ENCODE measurements around the gene STK39.

Gene STK39

DNA sequence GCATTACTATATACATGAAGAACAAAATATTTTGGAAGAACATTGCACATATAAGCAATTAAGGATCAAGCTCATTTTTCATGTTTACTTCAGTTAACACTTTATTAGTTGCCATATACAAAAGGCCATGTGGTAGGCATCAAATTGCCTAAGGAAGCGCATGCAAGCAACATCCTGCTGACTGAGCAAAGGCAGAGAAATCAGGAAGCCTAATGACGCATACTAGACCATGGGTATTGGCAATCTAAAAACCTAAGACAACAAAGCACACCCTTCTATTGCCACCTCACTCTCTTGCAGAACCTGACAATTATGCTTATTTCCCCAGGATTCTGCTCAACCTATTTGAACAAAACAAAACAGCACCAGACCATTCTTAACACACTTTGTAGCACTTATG lies 171.9 kb downstream of the STK39 start:
- H3K4me2 ChIP-seq (ENCODE audit: low read length) = no peak overlapping the region
- H2BK5ac ChIP-seq (ENCODE audit: low read length) = no peak overlapping the region
- H3K36me3 ChIP-seq (ENCODE audit: control insufficient read depth, insufficient read depth, low read length) = no peaks in the 10 kb centered on the region
- H3K27ac ChIP-seq (ENCODE audit: low read depth, low read length) = no peak overlapping the region
- DNase-seq = no peak
- no peaks in the 10 kb centered on the region for H3K4me1 ChIP-seq (ENCODE audit: control insufficient read depth, low read depth, low read length)
- H3K18ac ChIP-seq (ENCODE audit: low read length) = no peak overlapping the region
- no peak overlapping the region for H2BK120ac ChIP-seq (ENCODE audit: low read depth, low read length)
- no peak overlapping the region for H4K5ac ChIP-seq (ENCODE audit: low read length)
- no peak overlapping the region for H3K23ac ChIP-seq (ENCODE audit: low read length)
- H3K4me3 ChIP-seq (ENCODE audit: low read length) = no peak overlapping the region
- H3K56ac ChIP-seq (ENCODE audit: low read length) = no peak overlapping the region
- no peaks in the 10 kb centered on the region for H3K79me2 ChIP-seq (ENCODE audit: control insufficient read depth, insufficient read depth, low read length)
- H4K8ac ChIP-seq (ENCODE audit: low read depth, low read length) = no peak overlapping the region
- H3K27me3 ChIP-seq (ENCODE audit: insufficient read depth, low read length, poor library complexity) = no peaks in the 10 kb centered on the region
- H2BK15ac ChIP-seq (replicated peaks; ENCODE audit: low read depth) = no peak overlapping the region
- no peak overlapping the region for H3K4ac ChIP-seq (ENCODE audit: low read depth, low read length)
- no peak overlapping the region for H3K9ac ChIP-seq (ENCODE audit: low read length)
- H3K79me1 ChIP-seq (ENCODE audit: low read length) = no peaks in the 10 kb centered on the region
- no peak overlapping the region for H2AK5ac ChIP-seq (ENCODE audit: low read length)
- no CpG with 5 or more reads among the region's 2 CpGs for WGBS (ENCODE audit: extremely low coverage, insufficient coverage, low lambda C conversion rate)

DNA sequence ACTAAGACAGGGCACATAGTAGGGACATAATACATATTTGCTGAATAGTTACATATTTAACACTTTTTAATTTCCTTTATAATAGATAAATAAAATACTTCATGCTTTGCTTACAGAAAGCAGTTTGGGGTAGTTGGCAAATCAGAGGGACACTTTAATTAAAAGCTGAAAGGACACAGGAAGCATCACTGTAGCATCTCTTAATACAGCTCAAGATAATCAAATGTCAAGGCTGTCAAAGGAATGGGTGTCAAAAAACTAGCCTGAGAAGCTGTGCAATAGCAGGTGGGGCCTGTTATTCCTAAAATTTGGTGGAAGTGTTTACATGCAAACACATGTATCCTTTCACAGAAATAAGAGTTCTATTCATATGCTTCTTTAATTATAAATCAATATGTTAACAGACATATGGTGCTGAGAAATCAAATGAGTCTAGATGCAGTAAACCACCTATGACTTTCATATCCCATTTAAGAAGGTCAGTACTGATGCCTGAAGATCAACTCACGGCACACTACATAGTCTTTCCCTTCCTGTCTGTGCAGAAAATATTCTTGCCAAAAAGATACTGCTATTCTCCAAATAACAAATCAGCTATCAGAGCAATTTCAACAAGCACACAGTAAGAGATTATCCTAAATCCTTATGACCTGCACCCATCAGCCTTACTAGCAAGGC lies 174.6 kb downstream of the STK39 start:
- Histone ChIP-seq H3K79me2 (ENCODE audit: control insufficient read depth, insufficient read depth, low read length) (no peaks in the 10 kb centered on the region), H4K8ac (ENCODE audit: low read depth, low read length) (no peak overlapping the region), H3K4ac (ENCODE audit: low read depth, low read length) (no peak overlapping the region), H3K36me3 (ENCODE audit: control insufficient read depth, insufficient read depth, low read length) (no peaks in the 10 kb centered on the region), H4K5ac (ENCODE audit: low read length) (no peak overlapping the region), H3K4me3 (ENCODE audit: low read length) (no peak overlapping the region), H2BK5ac (ENCODE audit: low read length) (no peak overlapping the region), H3K27me3 (ENCODE audit: insufficient read depth, low read length, poor library complexity) (no peaks in the 10 kb centered on the region), H3K79me1 (ENCODE audit: low read length) (no peaks in the 10 kb centered on the region), H3K18ac (ENCODE audit: low read length) (no peak overlapping the region), H3K56ac (ENCODE audit: low read length) (no peak overlapping the region), H3K9ac (ENCODE audit: low read length) (no peak overlapping the region), H3K27ac (ENCODE audit: low read depth, low read length) (no peak overlapping the region), H3K4me2 (ENCODE audit: low read length) (no peak overlapping the region), H3K4me1 (ENCODE audit: control insufficient read depth, low read depth, low read length) (no peaks in the 10 kb centered on the region), H2BK120ac (ENCODE audit: low read depth, low read length) (no peak overlapping the region), H2BK15ac (replicated peaks; ENCODE audit: low read depth) (no peak overlapping the region), H3K23ac (ENCODE audit: low read length) (no peak overlapping the region), H2AK5ac (ENCODE audit: low read length) (no peak overlapping the region)
- no peak for DNase-seq
- no CpG with 5 or more reads among the region's 1 CpG for WGBS (ENCODE audit: extremely low coverage, insufficient coverage, low lambda C conversion rate)

DNA sequence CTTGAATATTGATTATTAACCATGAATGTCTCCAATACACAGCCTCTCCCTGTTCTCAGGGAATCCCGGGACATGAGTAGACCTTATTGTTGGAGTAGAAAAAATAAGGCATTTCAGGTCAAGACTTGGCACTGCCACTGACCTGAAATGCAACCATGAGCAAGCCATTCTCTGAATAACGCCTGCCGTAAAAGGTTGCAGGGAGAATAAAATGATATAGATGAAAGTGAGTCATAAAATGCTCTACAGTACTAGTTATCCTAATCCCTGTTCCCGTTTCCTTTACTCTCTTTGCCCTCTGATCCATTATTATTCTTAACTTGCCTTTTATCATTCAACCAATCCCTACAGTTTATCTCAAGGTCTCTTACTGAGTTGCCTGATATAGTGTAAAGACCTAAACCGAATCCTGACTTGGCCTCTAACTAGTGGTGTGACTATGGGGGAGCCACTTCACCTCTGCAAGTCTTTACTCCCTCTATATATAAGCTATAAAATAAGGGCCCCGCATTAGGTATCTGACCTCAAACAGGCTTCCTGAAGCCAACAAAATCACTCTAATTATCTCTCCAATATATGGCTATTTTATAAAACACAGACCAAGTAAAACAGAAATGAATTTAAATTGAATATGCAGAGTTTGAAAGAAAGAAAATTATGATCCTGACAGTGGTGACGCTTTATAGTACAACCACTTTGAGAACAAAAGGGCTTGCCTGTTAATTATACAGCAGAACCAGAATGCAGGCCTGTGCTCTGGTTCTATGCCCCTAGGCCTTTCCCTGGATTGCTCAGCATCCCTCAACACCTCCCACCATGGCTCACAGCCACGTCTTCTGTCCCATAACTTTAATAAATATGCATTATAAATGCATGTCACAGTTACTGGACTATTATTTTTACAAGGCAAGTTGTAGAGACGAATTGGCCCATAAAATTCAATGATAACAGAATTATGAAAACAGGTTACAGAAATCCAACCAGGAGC lies 183.1 kb downstream of the STK39 start:
- no peak for DNase-seq
- H3K79me1 ChIP-seq (ENCODE audit: low read length) = no peaks in the 10 kb centered on the region
- no peak overlapping the region for H3K23ac ChIP-seq (ENCODE audit: low read length)
- no peak overlapping the region for H3K4me2 ChIP-seq (ENCODE audit: low read length)
- peaks cover 1% of the 10 kb centered on the region for H3K4me1 ChIP-seq (ENCODE audit: control insufficient read depth, low read depth, low read length)
- no CpG with 5 or more reads among the region's 9 CpGs for WGBS (ENCODE audit: extremely low coverage, insufficient coverage, low lambda C conversion rate)
- H4K5ac ChIP-seq (ENCODE audit: low read length) = no peak overlapping the region
- H3K9ac ChIP-seq (ENCODE audit: low read length) = no peak overlapping the region
- H2BK120ac ChIP-seq (ENCODE audit: low read depth, low read length) = no peak overlapping the region
- no peak overlapping the region for H3K18ac ChIP-seq (ENCODE audit: low read length)
- no peaks in the 10 kb centered on the region for H3K36me3 ChIP-seq (ENCODE audit: control insufficient read depth, insufficient read depth, low read length)
- no peak overlapping the region for H2BK15ac ChIP-seq (replicated peaks; ENCODE audit: low read depth)
- H3K4ac ChIP-seq (ENCODE audit: low read depth, low read length) = no peak overlapping the region
- H2BK5ac ChIP-seq (ENCODE audit: low read length) = no peak overlapping the region
- H3K27ac ChIP-seq (ENCODE audit: low read depth, low read length) = no peak overlapping the region
- no peak overlapping the region for H3K4me3 ChIP-seq (ENCODE audit: low read length)
- no peaks in the 10 kb centered on the region for H3K79me2 ChIP-seq (ENCODE audit: control insufficient read depth, insufficient read depth, low read length)
- H4K8ac ChIP-seq (ENCODE audit: low read depth, low read length) = no peak overlapping the region
- no peak overlapping the region for H2AK5ac ChIP-seq (ENCODE audit: low read length)
- no peak overlapping the region for H3K56ac ChIP-seq (ENCODE audit: low read length)
- no peaks in the 10 kb centered on the region for H3K27me3 ChIP-seq (ENCODE audit: insufficient read depth, low read length, poor library complexity)

DNA sequence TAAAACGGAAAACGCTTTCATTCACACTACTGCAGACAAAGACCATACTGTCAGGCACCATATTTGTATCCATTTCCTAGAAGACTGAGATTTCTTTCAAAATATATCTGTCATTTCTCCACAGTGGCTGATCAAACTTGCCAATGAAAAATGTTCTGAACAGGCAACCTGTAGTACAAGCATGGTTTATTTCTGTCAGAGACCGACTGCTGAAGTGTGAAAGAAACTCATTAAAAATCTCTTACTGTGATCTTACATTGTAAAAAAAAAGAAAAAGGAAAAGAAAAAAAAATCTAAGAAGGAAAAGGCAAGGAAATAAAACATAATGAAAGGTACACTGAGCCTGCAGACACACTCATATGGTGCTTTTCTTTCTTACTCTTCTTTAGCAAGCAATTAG lies 184.5 kb downstream of the STK39 start:
- no peaks in the 10 kb centered on the region for H3K79me1 ChIP-seq (ENCODE audit: low read length)
- H3K4me3 ChIP-seq (ENCODE audit: low read length) = no peak overlapping the region
- H3K56ac ChIP-seq (ENCODE audit: low read length) = no peak overlapping the region
- H2BK5ac ChIP-seq (ENCODE audit: low read length) = no peak overlapping the region
- H3K9ac ChIP-seq (ENCODE audit: low read length) = no peak overlapping the region
- H3K79me2 ChIP-seq (ENCODE audit: control insufficient read depth, insufficient read depth, low read length) = no peaks in the 10 kb centered on the region
- H3K4me2 ChIP-seq (ENCODE audit: low read length) = no peak overlapping the region
- no peak overlapping the region for H3K4ac ChIP-seq (ENCODE audit: low read depth, low read length)
- 100% methylated on average over 2 of the region's 3 CpGs for WGBS (ENCODE audit: extremely low coverage, insufficient coverage, low lambda C conversion rate)
- H3K27ac ChIP-seq (ENCODE audit: low read depth, low read length) = no peak overlapping the region
- no peaks in the 10 kb centered on the region for H3K27me3 ChIP-seq (ENCODE audit: insufficient read depth, low read length, poor library complexity)
- no peak overlapping the region for H3K18ac ChIP-seq (ENCODE audit: low read length)
- peaks cover 1% of the 10 kb centered on the region for H3K4me1 ChIP-seq (ENCODE audit: control insufficient read depth, low read depth, low read length)
- no peak overlapping the region for H3K23ac ChIP-seq (ENCODE audit: low read length)
- H2BK120ac ChIP-seq (ENCODE audit: low read depth, low read length) = no peak overlapping the region
- no peak overlapping the region for H2AK5ac ChIP-seq (ENCODE audit: low read length)
- H4K5ac ChIP-seq (ENCODE audit: low read length) = no peak overlapping the region
- H4K8ac ChIP-seq (ENCODE audit: low read depth, low read length) = no peak overlapping the region
- no peak overlapping the region for H2BK15ac ChIP-seq (replicated peaks; ENCODE audit: low read depth)
- no peaks in the 10 kb centered on the region for H3K36me3 ChIP-seq (ENCODE audit: control insufficient read depth, insufficient read depth, low read length)
- no peak for DNase-seq

DNA sequence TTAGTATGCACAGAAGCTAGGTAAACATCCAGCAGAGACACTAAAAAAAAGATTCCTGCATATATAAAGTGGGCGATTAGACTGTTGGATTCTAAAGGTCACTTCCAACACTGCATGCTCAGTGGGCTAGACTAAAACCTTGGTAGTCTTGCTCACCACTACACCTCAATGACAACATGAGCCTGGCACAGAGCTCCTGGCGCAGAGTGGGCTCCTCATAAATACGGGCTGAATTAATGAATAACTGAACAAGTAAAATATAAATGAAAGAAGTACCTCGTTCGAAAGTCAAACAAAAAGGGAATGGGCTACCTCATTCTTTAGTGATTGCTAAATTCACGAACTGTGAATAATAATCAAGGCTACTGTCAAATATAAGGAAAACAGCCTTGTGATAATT lies 185.3 kb downstream of the STK39 start:
- DNase-seq = no peak
- Histone ChIP-seq H3K27me3 (ENCODE audit: insufficient read depth, low read length, poor library complexity) (no peaks in the 10 kb centered on the region), H3K4me3 (ENCODE audit: low read length) (no peak overlapping the region), H2BK5ac (ENCODE audit: low read length) (no peak overlapping the region), H4K5ac (ENCODE audit: low read length) (no peak overlapping the region), H2BK15ac (replicated peaks; ENCODE audit: low read depth) (no peak overlapping the region), H3K79me1 (ENCODE audit: low read length) (no peaks in the 10 kb centered on the region), H3K18ac (ENCODE audit: low read length) (no peak overlapping the region), H3K4ac (ENCODE audit: low read depth, low read length) (no peak overlapping the region), H3K23ac (ENCODE audit: low read length) (no peak overlapping the region), H3K27ac (ENCODE audit: low read depth, low read length) (no peak overlapping the region), H3K56ac (ENCODE audit: low read length) (no peak overlapping the region), H2AK5ac (ENCODE audit: low read length) (no peak overlapping the region), H3K4me2 (ENCODE audit: low read length) (no peak overlapping the region), H3K9ac (ENCODE audit: low read length) (no peak overlapping the region), H4K8ac (ENCODE audit: low read depth, low read length) (no peak overlapping the region), H2BK120ac (ENCODE audit: low read depth, low read length) (no peak overlapping the region), H3K79me2 (ENCODE audit: control insufficient read depth, insufficient read depth, low read length) (no peaks in the 10 kb centered on the region), H3K4me1 (ENCODE audit: control insufficient read depth, low read depth, low read length) (peaks cover 1% of the 10 kb centered on the region), H3K36me3 (ENCODE audit: control insufficient read depth, insufficient read depth, low read length) (no peaks in the 10 kb centered on the region)
- no CpG with 5 or more reads among the region's 6 CpGs for WGBS (ENCODE audit: extremely low coverage, insufficient coverage, low lambda C conversion rate)
